GM18870 (cell line): ENCODE data around the gene DENND6B.
"Not testable (repeated sequence)": the region's sequence is repeated elsewhere in the genome, so short reads cannot be mapped to it uniquely, and the experiment has no call there.

Experiments
- ATAC-seq: cut with Tn5 transposase; IDR thresholded peaks from one replicate; pipeline ENCODE4 v1.9.1; 2021; ENCODE audit warnings: moderate library complexity; ENCODE audit not compliant: unreplicated experiment

DENND6B gene

GRCh38 chr22:50273781-50274180 lies 53.0 kb downstream of the DENND6B start:
- ATAC-seq: not testable (repeated sequence)

- not testable (repeated sequence) for ATAC-seq
Observed at GRCh38 chr22:50273352-50273751, 53.5 kb downstream of the DENND6B start.

GRCh38 chr22:50272044-50272802 lies 54.6 kb downstream of the DENND6B start:
- no peak for ATAC-seq

- no peak for ATAC-seq
Observed at GRCh38 chr22:50271519-50271970, 55.3 kb downstream of the DENND6B start.

- ATAC-seq: no peak
Observed at GRCh38 chr22:50270666-50271394, 56.0 kb downstream of the DENND6B start.

- ATAC-seq: no peak
Observed at GRCh38 chr22:50269970-50270665, 56.7 kb downstream of the DENND6B start, which contains the start of gene MAPK11. TSS of gene MAPK11 (minus strand) at chr22:50270380. CDS start at chr22:50270292, 88 bp downstream.

GRCh38 chr22:50269573-50269969 lies 57.2 kb downstream of the DENND6B start:
- ATAC-seq: no peak

- no peak for ATAC-seq
Observed at GRCh38 chr22:50268655-50269113, 58.1 kb downstream of the DENND6B start.

GRCh38 chr22:50267591-50268390 lies 59.0 kb downstream of the DENND6B start:
- ATAC-seq: no peak

- ATAC-seq: no peak
Observed at GRCh38 chr22:50266994-50267393, 59.8 kb downstream of the DENND6B start.

GRCh38 chr22:50264946-50265669 lies 61.7 kb downstream of the DENND6B start:
- ATAC-seq: no peak

GRCh38 chr22:50264104-50264745 lies 62.6 kb downstream of the DENND6B start:
- ATAC-seq: no peak

GRCh38 chr22:50262973-50263617 lies 63.7 kb downstream of the DENND6B start:
- no peak for ATAC-seq

- ATAC-seq: no peak
Observed at GRCh38 chr22:50262460-50262911, 64.3 kb downstream of the DENND6B start.

- ATAC-seq: no peak
Observed at GRCh38 chr22:50261615-50262459, 65.0 kb downstream of the DENND6B start, which contains the start of gene MAPK12. TSS of gene MAPK12 (minus strand) at chr22:50261683. CDS start at chr22:50261509, 174 bp downstream.

- ATAC-seq: no peak
Observed at GRCh38 chr22:50260801-50261614, 65.8 kb downstream of the DENND6B start.

- no peak for ATAC-seq
Observed at GRCh38 chr22:50260434-50260800, 66.4 kb downstream of the DENND6B start.
